CD4-positive, alpha-beta T cell (primary cell): ENCODE results near the gene SRGAP1. TPM values are rescaled to one million over a fixed set of nuclear protein-coding genes. Genes with fewer than 3 reads are reported as not detected.

Source experiments
- ATAC-seq: fragments of 200-7000 bp; cut with Tn5 transposase; one replicate; pipeline ENCODE4 v1.10.0; 2022; ENCODE audit warnings: mild to moderate bottlenecking; ENCODE audit not compliant: poor library complexity
- CTCF ChIA-PET: fragments of 350-600 bp; sonication (Branson Sonifier 250); formaldehyde crosslinking; loops from one replicate; lab custom pipeline; 2021; ENCODE audit warnings: antibody characterized with exemption, inconsistent platforms; lab: Charles Lee
- POLR2A ChIA-PET: fragments of 350-600 bp; sonication (Branson Sonifier 250); formaldehyde crosslinking; loops from one replicate; lab custom pipeline; 2021; ENCODE audit warnings: antibody characterized with exemption, inconsistent platforms; lab: Charles Lee
- DNase-seq, 14 experiments: peaks; one replicate each; pipeline ENCODE4 v3.0.0-alpha.2; 2013 to 2020; ENCODE audit warnings: mixed read lengths in 2 of 14
- H3K27ac ChIP-seq, 2 donors: one replicate each; pipeline versions ENCODE4 v1.5.1 to v1.7.0; 2013; ENCODE audit warnings: low read length in 2 of 2, low read depth in 1 of 2, mild to moderate bottlenecking in 1 of 2
- H3K27me3 ChIP-seq, 2 experiments: 1 replicate in 1 of 2; 2 replicates in 1 of 2; pipeline versions ENCODE4 v1.6.1 to v1.7.0; 2013; ENCODE audit warnings: low read length in 2 of 2, control low read depth in 1 of 2, mild to moderate bottlenecking in 1 of 2, moderate library complexity in 1 of 2; ENCODE audit not compliant: insufficient read depth in 2 of 2, control insufficient read depth in 1 of 2
- H3K36me3 ChIP-seq: one replicate; pipeline ENCODE4 v1.6.1; 2013; ENCODE audit warnings: low read length, control low read depth; ENCODE audit not compliant: insufficient read depth
- H3K4me1 ChIP-seq: one replicate; pipeline ENCODE4 v1.6.1; 2013; ENCODE audit warnings: low read length, control low read depth; ENCODE audit not compliant: insufficient read depth
- H3K4me3 ChIP-seq: one replicate; pipeline ENCODE4 v1.5.1; 2013; ENCODE audit warnings: mild to moderate bottlenecking, low read length, moderate library complexity
- H3K9me3 ChIP-seq, 2 experiments: 1 replicate in 1 of 2; 2 replicates in 1 of 2; pipeline versions ENCODE4 v1.6.1 to v1.7.0; 2013; ENCODE audit warnings: low read length in 2 of 2, mild to moderate bottlenecking in 2 of 2, control low read depth in 1 of 2, moderate library complexity in 1 of 2; ENCODE audit not compliant: control insufficient read depth in 1 of 2, insufficient read depth in 1 of 2
- H3K27ac Mint-ChIP-seq: one replicate; pipeline ENCODE4 v1.8.0; 2020; ENCODE audit warnings: mixed read lengths
- H3K27me3 Mint-ChIP-seq: one replicate; pipeline ENCODE4 v1.8.0; 2021; ENCODE audit warnings: mixed read lengths
- H3K36me3 Mint-ChIP-seq: one replicate; pipeline ENCODE4 v1.8.0; 2021; ENCODE audit warnings: low read depth, mixed read lengths
- H3K4me1 Mint-ChIP-seq: one replicate; pipeline ENCODE4 v1.8.0; 2021; ENCODE audit warnings: low read depth, mixed read lengths
- H3K4me3 Mint-ChIP-seq: one replicate; pipeline ENCODE4 v1.8.0; 2020; ENCODE audit warnings: mild to moderate bottlenecking, mixed read lengths
- H3K9me3 Mint-ChIP-seq: one replicate; pipeline ENCODE4 v1.8.0; 2020; ENCODE audit warnings: mixed read lengths
- intact Hi-C, 2 experiments: fragments of 100-400 bp; cut with DNase I in 1 of 2; cut with micrococcal nuclease in 1 of 2; formaldehyde crosslinking; loops; one replicate each; pipeline versions ENCODE4 v1.15.1 to v1.9.0; 2023 to 2025; cut with DNase I, micrococcal nuclease
- total RNA-seq, 174 experiments: library from RNA in 2 of 174; stranded (reverse) in 2 of 174; gene quantifications; one replicate each; pipeline ENCODE4 v1.2.3 and lab custom pipeline; 2021 to 2026
- TF ChIP-seq, protein P1 (sequence below): fragments of 200-600 bp; IDR thresholded peaks from one replicate; pipeline ENCODE4 v1.8.0; 2022; ENCODE audit warnings: antibody characterized with exemption, mild to moderate bottlenecking

SRGAP1 gene
- total RNA-seq, 2 experiments from 2014 or later = 0.03 TPM; not detected in 1

DNA sequence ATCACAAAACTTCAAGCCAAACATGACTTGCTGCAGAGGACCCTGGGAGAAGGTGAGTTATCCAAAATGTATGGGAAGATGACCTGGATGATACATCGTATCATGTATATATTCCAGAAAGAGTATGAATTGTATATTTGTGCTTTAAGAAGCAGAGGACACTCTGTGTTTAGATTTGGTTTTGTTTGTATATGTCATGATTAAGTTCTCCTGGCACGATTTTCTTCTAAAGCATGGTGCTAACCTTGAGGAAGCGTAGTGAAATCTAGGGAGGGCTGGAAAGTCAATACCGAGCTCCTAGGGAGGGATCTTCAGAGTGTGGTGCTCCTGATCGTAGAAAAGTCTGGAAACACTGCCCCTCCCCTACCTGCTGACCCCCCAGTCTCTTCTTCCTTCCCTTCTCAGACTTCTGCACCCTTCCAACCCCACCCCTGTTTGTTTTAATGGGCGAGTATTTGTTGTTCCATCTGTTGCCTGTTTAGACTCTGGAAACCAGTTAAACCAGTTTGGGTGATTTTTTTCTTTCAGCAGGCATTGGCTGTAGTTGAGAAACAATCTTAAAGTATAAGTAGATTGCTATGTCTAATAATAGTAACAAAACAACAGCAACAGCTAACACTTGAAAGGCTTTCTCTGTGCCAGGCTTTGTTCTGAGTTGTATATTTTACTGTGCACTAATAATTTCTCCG, 236.0 kb downstream of the SRGAP1 start:
- DNase-seq (no peak), ATAC-seq (no peak)
- ChIA-PET CTCF (no interaction called here), POLR2A (no interaction called here)
- no peak overlapping the region for H3K27ac Mint-ChIP-seq
- Histone ChIP-seq H3K36me3 (no peaks in the 10 kb centered on the region), H3K4me3 (no peak overlapping the region), H3K9me3 (no peaks in the 10 kb centered on the region), H3K27me3 (no peaks in the 10 kb centered on the region), H3K27ac (no peak overlapping the region), H3K4me1 (no peaks in the 10 kb centered on the region)
- TF ChIP-seq, protein P1, sequence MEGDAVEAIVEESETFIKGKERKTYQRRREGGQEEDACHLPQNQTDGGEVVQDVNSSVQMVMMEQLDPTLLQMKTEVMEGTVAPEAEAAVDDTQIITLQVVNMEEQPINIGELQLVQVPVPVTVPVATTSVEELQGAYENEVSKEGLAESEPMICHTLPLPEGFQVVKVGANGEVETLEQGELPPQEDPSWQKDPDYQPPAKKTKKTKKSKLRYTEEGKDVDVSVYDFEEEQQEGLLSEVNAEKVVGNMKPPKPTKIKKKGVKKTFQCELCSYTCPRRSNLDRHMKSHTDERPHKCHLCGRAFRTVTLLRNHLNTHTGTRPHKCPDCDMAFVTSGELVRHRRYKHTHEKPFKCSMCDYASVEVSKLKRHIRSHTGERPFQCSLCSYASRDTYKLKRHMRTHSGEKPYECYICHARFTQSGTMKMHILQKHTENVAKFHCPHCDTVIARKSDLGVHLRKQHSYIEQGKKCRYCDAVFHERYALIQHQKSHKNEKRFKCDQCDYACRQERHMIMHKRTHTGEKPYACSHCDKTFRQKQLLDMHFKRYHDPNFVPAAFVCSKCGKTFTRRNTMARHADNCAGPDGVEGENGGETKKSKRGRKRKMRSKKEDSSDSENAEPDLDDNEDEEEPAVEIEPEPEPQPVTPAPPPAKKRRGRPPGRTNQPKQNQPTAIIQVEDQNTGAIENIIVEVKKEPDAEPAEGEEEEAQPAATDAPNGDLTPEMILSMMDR = no peak
- H3K27me3 Mint-ChIP-seq = peaks cover 14% of the 10 kb centered on the region
- no peaks in the 10 kb centered on the region for H3K9me3 Mint-ChIP-seq
- no peak overlapping the region for H3K4me3 Mint-ChIP-seq
- no peaks in the 10 kb centered on the region for H3K36me3 Mint-ChIP-seq
- intact Hi-C loops = no loop called here
- no peaks in the 10 kb centered on the region for H3K4me1 Mint-ChIP-seq

DNA sequence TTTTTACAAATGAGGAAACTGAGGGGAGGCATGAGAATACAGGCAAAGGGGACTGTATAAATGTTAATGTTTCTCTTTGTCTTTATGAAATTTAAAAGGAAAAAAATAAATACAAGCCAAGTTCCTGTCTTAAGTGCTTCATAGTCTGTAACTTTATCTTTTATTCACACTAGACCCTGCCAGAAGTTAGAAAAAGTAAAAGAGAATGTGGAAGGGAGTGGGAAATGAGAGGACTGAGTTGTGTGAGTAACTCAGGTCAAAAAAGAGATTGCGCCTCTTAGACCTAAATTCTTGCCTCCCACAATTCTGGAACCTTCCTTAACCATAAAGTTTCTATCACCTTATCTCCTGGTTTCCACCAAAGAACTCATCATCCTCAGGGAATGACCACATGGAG, 236.5 kb downstream of the SRGAP1 start:
- Mint-ChIP-seq H3K9me3 (no peaks in the 10 kb centered on the region), H3K27me3 (peaks cover 15% of the 10 kb centered on the region), H3K36me3 (no peaks in the 10 kb centered on the region), H3K27ac (no peak overlapping the region), H3K4me1 (no peaks in the 10 kb centered on the region), H3K4me3 (no peak overlapping the region)
- intact Hi-C loops = no loop called here
- CTCF ChIA-PET = no interaction called here
- Histone ChIP-seq H3K27me3 (no peaks in the 10 kb centered on the region), H3K4me1 (no peaks in the 10 kb centered on the region), H3K36me3 (no peaks in the 10 kb centered on the region), H3K27ac (no peak overlapping the region), H3K9me3 (no peaks in the 10 kb centered on the region), H3K4me3 (no peak overlapping the region)
- DNase-seq = no peak
- TF ChIP-seq, protein P1 = no peak
- POLR2A ChIA-PET = no interaction called here
- no peak for ATAC-seq

DNA sequence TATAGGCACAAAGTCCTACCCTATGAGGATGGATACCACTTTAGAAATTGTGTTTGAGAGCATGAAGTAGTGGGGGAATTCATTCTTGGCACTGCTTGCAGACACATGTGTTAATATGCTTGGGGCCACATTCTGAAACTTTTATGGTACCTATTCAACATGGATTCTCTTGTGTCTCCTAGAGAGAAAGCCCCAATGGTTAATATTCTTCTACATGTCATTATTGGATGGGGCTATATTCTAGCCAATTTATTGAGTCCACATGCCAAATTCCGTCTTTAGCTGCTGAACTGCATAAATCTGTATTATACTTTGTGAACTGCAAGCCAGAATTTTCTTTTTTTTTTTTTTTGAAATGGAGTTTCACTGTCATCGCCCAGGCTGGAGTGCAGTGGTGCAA, 237.6 kb downstream of the SRGAP1 start:
- Mint-ChIP-seq H3K27ac (no peak overlapping the region), H3K4me1 (no peaks in the 10 kb centered on the region), H3K4me3 (no peak overlapping the region), H3K27me3 (peaks cover 15% of the 10 kb centered on the region), H3K9me3 (no peaks in the 10 kb centered on the region), H3K36me3 (no peaks in the 10 kb centered on the region)
- ChIA-PET POLR2A (no interaction called here), CTCF (no interaction called here)
- no peaks in the 10 kb centered on the region for H3K27me3 ChIP-seq
- no peak for DNase-seq
- intact Hi-C loops = no loop called here
- no peak overlapping the region for H3K4me3 ChIP-seq
- no peaks in the 10 kb centered on the region for H3K36me3 ChIP-seq
- H3K4me1 ChIP-seq = no peaks in the 10 kb centered on the region
- H3K9me3 ChIP-seq = no peaks in the 10 kb centered on the region
- TF ChIP-seq, protein P1 = no peak
- ATAC-seq = no peak
- no peak overlapping the region for H3K27ac ChIP-seq
